ENCODE data around the gene PTPRD.

Gene PTPRD

GRCh38 chr9:10005206-10005605 is 607.6 kb downstream of the PTPRD start:
- no peak for TF ChIP-seq SIN3A (IDR thresholded peaks at IDR 0.05; ENCODE audit: borderline replicate concordance, insufficient read depth, low read length)
- TF ChIP-seq TAF1 (IDR thresholded peaks at IDR 0.05; ENCODE audit: borderline replicate concordance, insufficient read depth, low read length) = no peak
- TF ChIP-seq FOXP2 (optimal IDR thresholded peaks at IDR 0.05; ENCODE audit: borderline replicate concordance, extremely low read depth, extremely low read length, insufficient read depth) = no peak
- TF ChIP-seq POLR2AphosphoS5 (IDR thresholded peaks at IDR 0.05; ENCODE audit: low read depth, low read length) = no peak
- TF ChIP-seq REST (IDR thresholded peaks at IDR 0.05; ENCODE audit: insufficient read depth in 1 of 2, low read depth in 2 of 2, low read length in 2 of 2) = no peak

- TF ChIP-seq TAF1 (IDR thresholded peaks at IDR 0.05; ENCODE audit: borderline replicate concordance, insufficient read depth, low read length) = no peak
- no peak for TF ChIP-seq SIN3A (IDR thresholded peaks at IDR 0.05; ENCODE audit: borderline replicate concordance, insufficient read depth, low read length)
- no peak for TF ChIP-seq FOXP2 (optimal IDR thresholded peaks at IDR 0.05; ENCODE audit: borderline replicate concordance, extremely low read depth, extremely low read length, insufficient read depth)
- no peak for TF ChIP-seq POLR2AphosphoS5 (IDR thresholded peaks at IDR 0.05; ENCODE audit: low read depth, low read length)
- TF ChIP-seq REST (IDR thresholded peaks at IDR 0.05; ENCODE audit: insufficient read depth in 1 of 2, low read depth in 2 of 2, low read length in 2 of 2) = no peak
Measured at GRCh38 chr9:10003047-10003446, 609.8 kb downstream of the PTPRD start.

- TF ChIP-seq FOXP2 (optimal IDR thresholded peaks at IDR 0.05; ENCODE audit: borderline replicate concordance, extremely low read depth, extremely low read length, insufficient read depth) (no peak), POLR2AphosphoS5 (IDR thresholded peaks at IDR 0.05; ENCODE audit: low read depth, low read length) (no peak), TAF1 (IDR thresholded peaks at IDR 0.05; ENCODE audit: borderline replicate concordance, insufficient read depth, low read length) (no peak), REST (IDR thresholded peaks at IDR 0.05; ENCODE audit: insufficient read depth in 1 of 2, low read depth in 2 of 2, low read length in 2 of 2) (no peak), SIN3A (IDR thresholded peaks at IDR 0.05; ENCODE audit: borderline replicate concordance, insufficient read depth, low read length) (no peak)
Measured at GRCh38 chr9:10000669-10001068, 612.1 kb downstream of the PTPRD start.

GRCh38 chr9:9998491-9999287 is 614.1 kb downstream of the PTPRD start:
- TF ChIP-seq FOXP2 (optimal IDR thresholded peaks at IDR 0.05; ENCODE audit: borderline replicate concordance, extremely low read depth, extremely low read length, insufficient read depth) (no peak), TAF1 (IDR thresholded peaks at IDR 0.05; ENCODE audit: borderline replicate concordance, insufficient read depth, low read length) (no peak), POLR2AphosphoS5 (IDR thresholded peaks at IDR 0.05; ENCODE audit: low read depth, low read length) (no peak), SIN3A (IDR thresholded peaks at IDR 0.05; ENCODE audit: borderline replicate concordance, insufficient read depth, low read length) (no peak), REST (IDR thresholded peaks at IDR 0.05; ENCODE audit: insufficient read depth in 1 of 2, low read depth in 2 of 2, low read length in 2 of 2) (no peak)

Measured in PFSK-1 (cell line).